NCI-H1694 treated with DMSO at 0.1 percent for 48 hours (cell line): Measurements from ENCODE around the gene ARPC1A.
"Not testable (repeated sequence)": the region's sequence is repeated elsewhere in the genome, so short reads cannot be mapped to it uniquely, and the experiment has no call there.

ENCODE experiments used
- DNase-seq: peaks from one replicate; lab custom pipeline; 2025; lab: John Stamatoyannopoulos, UW

ARPC1A gene

GRCh38 chr7:99325592-99326407, at the start of gene ARPC1A:
Gene ARPC1A, plus strand, starts transcription at chr7:99325898. Its CDS starts 7,456 bp downstream, at chr7:99333354.
- peak; percentile 82 for DNase-seq

- no peak for DNase-seq
These were observed 47.5 kb upstream of the ARPC1A start for GRCh38 chr7:99278180-99278579.

- DNase-seq: not testable (repeated sequence)
These were observed 41.5 kb upstream of the ARPC1A start for GRCh38 chr7:99284165-99284564.

GRCh38 chr7:99287779-99288534, 37.7 kb upstream of the ARPC1A start:
- no peak for DNase-seq

- no peak for DNase-seq
These were observed 36.5 kb upstream of the ARPC1A start for GRCh38 chr7:99289185-99289584.

- DNase-seq: not testable (repeated sequence)
These were observed 35.5 kb upstream of the ARPC1A start for GRCh38 chr7:99290148-99290547.

- no peak for DNase-seq
These were observed 34.6 kb upstream of the ARPC1A start for GRCh38 chr7:99290980-99291607.

- no peak for DNase-seq
These were observed 33.6 kb upstream of the ARPC1A start for GRCh38 chr7:99292127-99292526.

GRCh38 chr7:99293167-99293566, 32.5 kb upstream of the ARPC1A start:
- no peak for DNase-seq

GRCh38 chr7:99293650-99294049, 32.0 kb upstream of the ARPC1A start:
- no peak for DNase-seq

- DNase-seq: no peak
These were observed 29.2 kb upstream of the ARPC1A start for GRCh38 chr7:99296471-99296870.

- DNase-seq: no peak
These were observed 24.2 kb upstream of the ARPC1A start for GRCh38 chr7:99301496-99301895.

GRCh38 chr7:99305473-99306260, 20.0 kb upstream of the ARPC1A start:
- no peak for DNase-seq

GRCh38 chr7:99308461-99309074, 17.1 kb upstream of the ARPC1A start:
- no peak for DNase-seq

- DNase-seq: no peak
These were observed 16.6 kb upstream of the ARPC1A start for GRCh38 chr7:99309111-99309510.

GRCh38 chr7:99310004-99310403, 15.7 kb upstream of the ARPC1A start:
- no peak for DNase-seq

GRCh38 chr7:99311702-99312101, 14.0 kb upstream of the ARPC1A start:
- DNase-seq: no peak

- peak; percentile 46 for DNase-seq
These were observed 13.1 kb upstream of the ARPC1A start for GRCh38 chr7:99312316-99313203.

GRCh38 chr7:99313204-99313573, 12.5 kb upstream of the ARPC1A start:
- DNase-seq: no peak

GRCh38 chr7:99314504-99314903, 11.2 kb upstream of the ARPC1A start:
- no peak for DNase-seq

GRCh38 chr7:99320371-99320770, 5.3 kb upstream of the ARPC1A start:
- DNase-seq: no peak
